Activated effector memory CD4-positive, alpha-beta T cell treated with anti-CD3 and anti-CD28 coated beads, Interleukin-2, amount 50 U/mL, for 16 hours (primary cell): Measurements from ENCODE around the gene ARL17B.
"Not testable (repeated sequence)": the region's sequence is repeated elsewhere in the genome, so short reads cannot be mapped to it uniquely, and the experiment has no call there.

Experiments used
- DNase-seq: peaks from one replicate; pipeline ENCODE4 v3.0.0-alpha.2; 2020

ARL17B gene

DNA sequence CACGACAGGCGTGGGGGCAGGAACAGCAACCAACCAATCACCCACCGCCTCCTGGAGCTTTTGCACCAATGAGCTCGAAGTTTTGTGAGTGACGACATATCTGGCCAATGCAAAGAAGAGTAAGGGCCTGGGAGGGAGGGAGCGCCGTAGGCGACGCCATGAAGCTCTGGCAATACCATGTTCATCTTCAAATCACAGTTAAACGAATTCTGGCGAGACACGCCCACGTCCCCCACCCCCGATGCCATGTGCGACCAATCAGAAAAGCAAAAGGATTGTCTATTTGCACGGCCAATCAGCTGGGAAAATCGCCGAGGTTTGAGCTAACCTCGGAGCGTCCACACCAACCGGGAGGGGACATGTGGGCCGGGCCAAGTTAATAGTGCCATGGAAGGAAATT lies at the start of gene ARL17B:
ARL17B (minus strand) TSS at position 12 of the 400 bp plus-strand sequence. CDS start 3,369 bp downstream, outside the sequence.
- DNase-seq, result peak; percentile 96

DNA sequence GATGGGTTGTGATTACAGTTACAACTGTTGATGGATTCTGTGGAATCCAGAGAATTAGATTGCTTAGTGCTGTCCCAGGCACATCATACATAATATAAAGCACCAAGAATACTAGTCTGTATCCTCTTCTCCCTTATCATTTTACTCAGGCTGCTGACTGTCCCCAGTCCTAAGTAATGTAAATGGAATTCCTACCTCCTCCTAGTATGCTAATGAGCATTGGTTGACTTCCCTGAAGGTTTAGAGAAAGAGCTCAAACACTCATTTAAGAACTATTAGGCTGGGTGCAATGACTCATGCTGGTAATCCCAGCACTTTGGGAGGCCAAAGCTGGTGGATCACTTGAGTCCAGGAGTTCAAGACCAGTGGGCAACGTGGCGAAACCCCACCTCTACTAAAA lies 48.3 kb upstream of the ARL17B start:
- DNase-seq, result not testable (repeated sequence)

DNA sequence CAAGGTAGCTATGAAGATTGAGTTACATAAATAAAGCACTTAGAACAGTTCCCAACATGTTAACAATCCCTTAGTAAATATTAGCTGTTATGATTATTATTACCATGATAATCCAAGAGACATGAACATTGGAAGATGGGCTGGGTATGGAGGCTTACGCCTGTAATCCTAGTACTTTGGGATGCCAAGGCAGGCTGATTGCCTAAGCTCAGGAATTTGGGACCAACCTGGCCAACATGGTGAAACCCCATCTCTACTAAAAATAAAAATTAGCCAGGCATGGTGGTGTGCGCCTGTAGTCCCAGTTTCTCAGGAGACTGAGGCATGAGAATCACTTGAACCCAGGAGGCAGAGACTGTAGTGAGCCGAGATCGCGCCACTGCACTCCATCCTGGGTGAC lies 45.6 kb upstream of the ARL17B start:
- not testable (repeated sequence) for DNase-seq

DNA sequence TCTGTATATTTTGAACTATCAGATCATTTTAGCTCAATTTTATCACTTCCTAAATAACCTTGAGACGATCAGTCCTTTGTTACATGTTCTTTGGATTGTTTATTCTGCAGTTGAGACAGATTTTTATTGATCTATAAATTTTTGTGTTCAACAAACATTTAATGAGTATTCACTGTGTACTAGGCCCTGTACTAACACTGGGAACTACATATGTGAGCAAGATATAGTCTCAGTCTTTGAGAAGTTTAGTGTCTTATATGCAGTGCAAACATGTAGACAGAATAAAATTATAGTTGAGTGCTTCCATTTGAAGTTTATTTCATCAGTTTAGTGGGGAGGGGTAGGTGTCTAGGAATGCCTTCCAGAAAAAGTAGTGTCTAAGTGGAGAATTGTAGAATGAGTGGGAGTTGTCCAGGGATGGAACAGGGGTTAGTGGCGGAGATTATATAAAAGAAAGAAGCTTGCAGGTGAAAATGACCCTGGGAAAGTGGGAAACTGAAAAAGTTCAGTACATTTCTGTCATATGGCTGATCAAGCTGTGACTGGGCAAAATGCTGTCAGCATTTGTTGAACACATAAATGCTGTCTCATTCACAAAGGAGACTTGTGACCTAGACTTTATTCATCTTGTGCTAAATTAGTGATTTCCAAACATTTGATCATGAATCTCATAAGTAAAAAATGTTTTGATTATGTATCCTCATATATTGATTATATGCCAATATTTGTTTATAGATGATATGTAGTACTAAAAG lies 39.6 kb upstream of the ARL17B start:
- not testable (repeated sequence) for DNase-seq

DNA sequence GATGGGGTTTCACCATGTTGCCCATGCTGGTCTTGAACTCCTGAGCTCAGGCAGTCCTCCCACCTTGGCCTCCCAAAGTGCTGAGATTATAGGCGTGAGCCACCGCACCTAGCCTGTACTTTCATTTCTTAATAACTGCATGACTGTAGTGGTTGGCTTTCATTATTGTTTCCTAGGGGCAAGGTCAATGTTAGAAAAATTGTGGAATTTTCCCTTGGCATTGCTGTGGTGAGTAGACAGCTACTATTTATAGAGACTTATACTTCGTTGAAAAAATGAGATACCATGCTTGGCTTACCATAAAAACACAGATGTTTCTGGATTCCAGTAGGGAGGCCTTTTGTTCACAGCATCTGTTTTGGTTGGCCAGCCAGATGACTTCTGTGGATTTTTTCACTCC lies 39.0 kb upstream of the ARL17B start:
- not testable (repeated sequence) for DNase-seq

DNA sequence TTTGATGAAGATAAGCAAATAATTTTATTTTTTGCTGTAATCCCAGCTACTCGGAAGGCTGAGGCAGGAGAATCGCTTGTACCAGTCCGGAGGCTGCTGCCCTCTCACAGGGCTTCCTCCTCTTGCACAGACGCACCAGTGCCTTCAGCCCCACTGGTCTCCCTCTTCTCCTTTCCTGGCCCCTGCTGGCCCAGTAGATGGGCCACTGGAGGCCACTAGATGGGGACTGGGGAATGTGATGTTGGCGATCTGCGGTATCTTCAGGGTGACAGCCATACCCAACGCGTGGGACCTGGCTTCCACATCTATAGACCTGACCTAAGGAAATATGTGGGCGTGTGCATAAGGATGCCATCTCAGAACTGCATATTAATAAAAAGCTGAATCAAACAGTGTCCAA lies 38.4 kb upstream of the ARL17B start:
- DNase-seq, result peak; percentile 28

DNA sequence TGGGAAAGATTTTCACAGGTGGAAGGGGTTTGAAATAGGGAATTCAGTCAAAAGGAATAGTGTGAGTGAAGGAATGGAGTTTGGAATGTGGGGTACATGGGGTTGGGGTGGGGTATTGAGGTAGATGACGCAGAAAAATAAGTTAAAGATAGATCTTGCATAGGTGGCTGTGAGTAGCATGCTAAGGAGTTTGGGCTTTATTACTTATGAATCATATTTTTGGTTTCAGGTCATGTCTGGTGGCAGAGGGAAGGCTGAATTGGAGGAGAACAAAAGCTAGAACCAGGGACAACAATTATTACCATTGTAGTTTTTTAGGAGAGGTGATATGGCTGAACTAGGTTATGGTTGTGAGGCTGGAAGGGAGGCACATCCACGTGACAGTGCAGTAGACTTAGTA lies 34.7 kb upstream of the ARL17B start:
- not testable (repeated sequence) for DNase-seq

DNA sequence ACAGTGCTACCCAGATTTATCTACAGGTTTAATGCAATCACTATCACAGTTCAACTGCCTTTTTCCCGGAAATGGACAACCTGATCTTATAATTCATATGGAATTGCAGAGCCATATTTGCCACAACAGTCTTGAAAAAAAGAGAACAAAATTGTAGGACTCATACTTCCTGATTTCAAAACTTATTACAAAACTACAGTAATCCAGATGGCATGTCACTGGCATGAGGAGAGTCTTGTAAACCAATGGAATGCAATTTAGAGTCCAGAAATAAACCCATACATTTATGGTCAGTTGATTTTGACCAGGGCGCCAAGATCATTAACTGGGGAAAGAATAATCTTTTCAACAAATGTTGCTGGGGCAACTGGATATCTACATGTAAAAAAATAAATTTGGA lies 32.1 kb upstream of the ARL17B start:
- not testable (repeated sequence) for DNase-seq

DNA sequence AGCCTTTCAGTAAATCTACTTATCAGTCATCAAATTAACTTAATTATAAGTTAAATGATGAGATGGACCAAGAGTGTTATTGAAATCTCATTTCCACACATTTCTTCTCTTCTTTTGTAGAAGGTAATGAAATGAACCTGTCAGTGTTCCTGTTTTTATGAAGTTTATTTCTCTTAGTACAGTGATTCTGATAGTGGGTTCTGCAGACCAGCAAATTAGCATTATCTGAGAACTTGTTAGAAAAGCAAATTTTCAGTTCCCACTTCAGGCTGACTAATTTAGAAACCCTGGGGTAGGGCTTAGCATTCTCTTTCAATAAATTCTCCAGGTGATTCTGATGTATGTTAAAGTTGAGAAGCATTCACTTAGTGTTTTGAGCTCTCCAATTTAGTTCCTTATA lies 23.9 kb upstream of the ARL17B start:
- DNase-seq, result not testable (repeated sequence)

DNA sequence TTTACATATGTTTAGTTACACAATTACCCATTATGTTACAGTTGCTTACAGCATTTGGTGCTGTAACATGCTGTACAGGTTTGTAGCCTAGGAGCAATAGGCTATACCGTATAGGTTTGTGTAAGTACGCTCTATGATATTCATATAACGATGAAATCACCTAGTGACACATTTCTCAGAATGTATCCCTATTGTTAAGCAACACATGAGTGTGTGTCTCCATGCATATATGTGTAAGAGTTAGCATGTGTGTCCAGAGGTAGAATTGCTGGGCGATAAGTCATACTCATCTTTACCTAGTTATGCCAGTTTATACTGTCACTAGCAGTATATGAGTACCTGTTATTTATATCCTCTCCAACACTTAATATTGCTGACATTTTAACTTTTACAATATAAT lies 21.6 kb upstream of the ARL17B start:
- not testable (repeated sequence) for DNase-seq

DNA sequence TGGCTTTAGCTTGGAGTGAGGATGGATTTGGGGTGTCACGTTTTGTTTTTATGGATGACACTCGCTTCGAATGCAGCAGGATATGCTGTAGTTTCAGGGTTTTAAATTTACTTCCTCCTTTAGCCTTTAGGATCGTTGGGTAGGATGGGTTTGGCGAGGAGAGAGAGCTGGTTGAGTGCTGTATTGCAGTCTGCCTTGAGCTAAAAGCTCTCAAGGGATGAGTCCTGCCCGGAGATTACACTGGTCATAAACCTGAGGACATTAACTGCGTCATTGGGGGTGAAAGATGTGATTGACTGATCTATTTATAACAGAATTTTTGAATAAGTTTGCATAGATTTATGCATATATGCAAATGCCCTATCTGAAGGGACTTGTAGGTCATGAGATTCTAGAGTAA lies 11.9 kb upstream of the ARL17B start:
- not testable (repeated sequence) for DNase-seq

DNA sequence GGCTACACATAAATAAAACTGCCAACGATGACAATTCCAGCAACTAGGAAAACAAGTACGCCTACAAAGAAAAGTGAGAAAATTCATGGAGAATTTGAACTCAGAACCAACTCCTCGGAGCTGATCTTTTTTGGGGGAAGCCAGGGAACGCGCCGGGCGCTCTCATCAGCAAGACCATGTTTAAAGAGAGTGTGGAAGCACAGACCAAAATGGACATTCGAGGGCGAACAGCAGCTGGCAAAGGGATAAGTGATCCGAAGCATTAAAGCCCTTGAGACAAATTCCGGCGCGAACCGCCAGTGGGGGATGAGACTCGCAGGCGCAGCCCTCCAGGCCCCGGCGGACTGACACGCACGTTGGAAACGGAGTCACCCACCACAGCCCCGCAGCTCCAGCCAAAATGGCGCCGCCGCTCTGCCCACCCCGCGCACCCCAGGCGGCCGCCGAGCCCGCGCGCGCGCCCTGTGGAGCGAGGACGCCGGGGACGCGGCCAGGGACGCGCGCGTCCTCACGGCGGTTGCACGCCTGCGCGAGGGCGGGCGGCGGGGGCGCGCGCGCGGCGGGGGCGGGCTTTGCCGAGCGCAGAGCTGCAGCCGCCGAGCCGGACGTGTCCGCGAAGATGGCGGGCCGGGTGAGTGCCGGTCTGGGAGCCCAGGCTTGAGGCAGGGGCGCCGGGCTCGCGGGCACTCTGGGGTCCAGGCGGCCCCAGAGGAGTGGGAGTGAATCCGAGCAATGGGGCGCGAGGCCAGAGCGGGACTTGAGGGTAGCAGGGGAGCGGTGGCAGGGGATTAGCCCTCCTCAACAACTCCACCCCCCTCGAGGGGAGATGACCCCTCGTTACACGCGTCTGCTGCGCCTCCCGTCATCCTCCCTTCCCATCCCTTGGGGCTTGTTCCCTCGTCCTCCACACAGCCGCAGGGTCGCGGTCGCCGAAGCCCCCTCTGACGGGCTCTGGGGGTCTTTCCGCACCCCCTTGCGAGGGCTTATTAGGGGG lies 11.0 kb upstream of the ARL17B start:
- DNase-seq, result not testable (repeated sequence)

DNA sequence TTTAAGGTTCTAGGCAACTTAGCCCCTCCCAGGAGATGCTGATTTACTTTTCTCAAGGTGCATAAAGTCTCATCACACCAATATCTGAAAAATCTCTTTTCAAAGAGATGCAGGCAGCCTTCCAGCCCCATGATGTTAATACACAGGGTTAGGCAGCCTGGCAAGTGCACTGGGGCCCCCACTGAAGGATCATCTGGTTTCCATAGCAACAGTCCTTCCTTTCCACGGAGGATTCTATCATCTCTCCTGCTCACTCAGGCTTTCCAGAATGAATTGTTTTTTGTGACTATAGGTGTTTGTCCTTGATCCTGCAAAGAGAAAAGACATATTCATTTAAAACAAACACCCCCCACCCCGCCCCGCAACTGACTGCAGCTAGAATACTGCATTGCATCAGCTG lies 6.0 kb upstream of the ARL17B start:
- not testable (repeated sequence) for DNase-seq

DNA sequence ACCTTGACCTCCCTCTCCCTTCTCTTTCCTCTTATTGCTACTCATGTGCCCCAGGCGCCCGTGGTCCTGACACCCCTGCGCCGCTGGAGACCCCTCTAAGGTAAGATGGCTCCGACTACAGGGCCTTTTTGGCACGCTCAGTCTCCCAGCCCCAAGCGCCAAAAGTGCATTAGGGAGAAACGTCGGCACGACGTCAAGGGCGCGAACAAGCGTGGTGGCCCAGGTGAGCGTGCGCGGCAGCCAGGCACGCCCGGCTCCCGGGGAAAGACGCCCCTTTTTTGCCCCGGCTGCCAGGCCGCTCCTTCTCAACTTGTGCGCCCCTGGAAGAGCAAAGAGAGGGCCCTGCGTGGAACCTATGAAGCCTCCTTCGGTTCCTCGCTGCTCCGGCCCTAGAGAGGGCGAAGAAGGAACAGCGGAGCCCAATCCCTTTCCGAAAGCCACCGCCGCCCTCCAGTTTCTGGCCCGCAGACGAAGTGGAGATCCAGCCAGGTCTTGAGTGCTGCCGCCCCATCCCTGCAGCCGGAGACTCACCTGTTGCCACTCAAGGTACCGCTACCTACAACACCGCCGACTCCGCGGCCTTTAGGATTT lies 326 bp downstream of the ARL17B start:
- not testable (repeated sequence) for DNase-seq

DNA sequence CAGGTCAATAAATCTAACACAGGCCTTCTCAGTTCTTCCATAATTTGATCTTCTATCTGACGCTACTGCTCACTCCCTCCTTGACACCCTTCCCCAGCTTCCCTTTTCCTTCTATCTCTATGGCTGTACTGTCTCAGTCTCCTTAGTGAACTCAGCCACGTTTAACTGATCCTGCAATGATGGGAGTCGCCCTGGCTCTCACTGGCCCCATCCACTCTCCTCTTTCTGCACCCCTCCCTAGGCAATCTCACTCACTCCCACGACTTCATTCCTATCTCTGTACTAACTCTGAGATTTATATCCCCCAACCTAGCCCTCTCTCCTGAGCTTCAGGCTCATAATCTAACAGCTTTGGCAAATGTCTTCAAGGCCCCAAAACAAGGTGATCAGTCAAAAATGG lies 7.7 kb downstream of the ARL17B start:
- not testable (repeated sequence) for DNase-seq

DNA sequence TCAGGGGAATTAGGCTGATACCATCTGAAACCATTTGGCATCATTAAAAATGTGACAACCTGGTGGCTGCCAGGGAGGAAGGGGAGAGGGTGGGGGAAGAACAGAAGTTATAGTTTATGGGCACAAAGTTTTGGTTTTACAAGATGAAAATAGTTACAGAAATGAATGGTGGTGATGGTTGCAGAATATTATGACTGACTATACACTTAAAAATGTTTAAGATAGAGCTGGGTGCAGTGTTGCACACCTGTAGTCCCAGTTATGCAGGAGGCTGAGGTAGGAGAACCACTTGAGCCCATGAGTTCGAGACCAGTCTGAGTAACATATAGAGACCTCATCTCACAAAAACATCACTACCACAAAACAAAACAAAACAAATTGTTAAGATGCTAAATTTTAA lies 12.5 kb downstream of the ARL17B start:
- DNase-seq, result not testable (repeated sequence)

DNA sequence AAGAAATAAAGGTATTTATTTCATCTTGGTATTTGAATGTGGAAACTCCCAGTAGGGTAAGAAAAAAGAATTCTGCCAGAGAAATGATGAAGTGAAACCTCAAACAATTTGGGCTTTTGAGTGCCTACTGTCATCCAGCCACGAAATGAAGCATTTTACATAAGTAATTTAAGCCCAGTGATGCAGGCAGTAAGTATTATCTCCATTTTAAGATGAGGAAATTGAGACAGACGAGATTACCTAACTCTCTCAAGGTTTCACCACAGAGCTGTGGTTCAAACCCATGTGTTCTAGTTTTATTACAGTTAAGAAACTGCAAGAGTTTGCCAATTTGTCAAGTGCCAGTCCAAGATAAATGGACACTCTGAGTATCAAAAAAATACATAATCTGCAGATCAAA lies 13.2 kb downstream of the ARL17B start:
- not testable (repeated sequence) for DNase-seq

DNA sequence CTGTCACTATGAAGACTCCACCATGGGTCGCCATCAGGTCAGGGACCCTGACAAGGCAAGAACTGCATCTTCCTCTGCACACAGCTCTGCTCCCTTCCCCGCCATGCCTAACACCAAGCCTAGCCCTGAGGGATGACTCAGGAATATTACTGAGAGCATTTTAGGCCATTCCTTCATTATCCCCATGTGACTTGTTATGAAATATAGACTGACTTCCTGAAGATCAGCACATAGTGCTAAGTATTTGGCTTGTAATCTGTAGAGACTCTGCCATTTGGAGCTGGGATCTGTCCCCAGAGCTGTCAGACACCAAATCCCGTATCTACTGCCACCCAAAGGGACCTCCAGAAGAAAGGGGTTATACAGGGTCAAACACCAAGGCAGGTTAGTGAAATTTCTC lies 19.4 kb downstream of the ARL17B start:
- not testable (repeated sequence) for DNase-seq

DNA sequence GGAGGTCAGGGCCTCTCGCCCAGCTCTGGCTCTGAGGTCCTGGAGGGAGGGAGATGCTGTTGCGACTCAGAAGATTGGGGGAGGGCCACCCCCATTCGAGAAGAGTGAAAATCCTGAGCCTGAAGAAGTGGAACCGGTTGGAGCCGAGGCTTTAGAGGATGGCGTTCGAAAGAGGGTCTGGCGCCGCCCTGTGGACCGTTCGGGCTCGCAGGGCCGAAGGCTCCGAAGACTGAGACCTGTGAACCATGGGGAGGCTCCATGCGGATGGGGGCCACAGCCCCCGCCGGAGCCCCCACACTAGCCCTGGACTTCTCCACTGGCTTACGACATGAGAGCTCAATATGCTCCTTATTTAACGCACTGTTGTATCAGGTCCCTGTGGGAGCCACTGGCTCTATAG lies 20.3 kb downstream of the ARL17B start:
- not testable (repeated sequence) for DNase-seq

DNA sequence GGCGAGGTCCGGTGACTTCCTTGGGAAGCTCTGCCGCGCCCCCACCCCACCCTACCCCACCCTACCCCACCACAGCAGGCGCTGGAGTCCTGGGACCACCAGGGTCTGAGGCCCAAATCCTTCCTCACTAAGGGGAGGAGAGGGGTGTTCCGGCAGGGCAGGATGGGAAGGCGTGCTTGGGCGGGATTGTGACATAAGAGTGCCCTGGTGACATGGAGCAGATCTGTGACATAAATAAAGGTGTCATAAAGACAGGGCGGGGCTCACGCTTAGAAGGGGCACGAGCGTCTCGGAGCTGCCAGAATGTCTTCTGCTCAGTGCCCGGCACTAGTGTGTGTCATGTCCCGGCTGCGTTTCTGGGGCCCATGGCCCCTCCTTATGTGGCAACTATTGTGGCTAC lies 66.7 kb downstream of the ARL17B start, which contains the start of gene LRRC37A:
LRRC37A (plus strand) TSS at position 301 of the 400 bp plus-strand sequence; CDS start at position 304, 3 bp downstream.
- DNase-seq, result not testable (repeated sequence)

DNA sequence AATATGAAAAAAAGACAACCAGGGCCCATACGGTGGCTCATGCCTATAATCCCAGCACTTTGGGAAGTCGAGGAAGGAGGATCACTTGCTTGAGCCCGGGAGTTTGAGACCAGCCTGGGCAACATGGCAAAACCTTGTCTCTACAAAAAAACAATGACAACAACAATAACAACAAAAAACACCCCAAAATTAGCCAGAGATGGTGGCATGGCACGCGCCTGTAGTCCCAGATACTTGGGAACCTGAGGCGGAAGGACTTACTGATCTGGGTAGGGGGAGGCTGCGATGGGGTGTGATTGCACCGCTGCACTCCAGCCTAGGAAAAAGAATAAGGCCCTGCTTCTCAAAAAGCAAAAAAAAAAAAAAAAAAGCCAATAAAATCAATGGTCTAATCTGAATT lies 69.9 kb downstream of the ARL17B start:
- not testable (repeated sequence) for DNase-seq

DNA sequence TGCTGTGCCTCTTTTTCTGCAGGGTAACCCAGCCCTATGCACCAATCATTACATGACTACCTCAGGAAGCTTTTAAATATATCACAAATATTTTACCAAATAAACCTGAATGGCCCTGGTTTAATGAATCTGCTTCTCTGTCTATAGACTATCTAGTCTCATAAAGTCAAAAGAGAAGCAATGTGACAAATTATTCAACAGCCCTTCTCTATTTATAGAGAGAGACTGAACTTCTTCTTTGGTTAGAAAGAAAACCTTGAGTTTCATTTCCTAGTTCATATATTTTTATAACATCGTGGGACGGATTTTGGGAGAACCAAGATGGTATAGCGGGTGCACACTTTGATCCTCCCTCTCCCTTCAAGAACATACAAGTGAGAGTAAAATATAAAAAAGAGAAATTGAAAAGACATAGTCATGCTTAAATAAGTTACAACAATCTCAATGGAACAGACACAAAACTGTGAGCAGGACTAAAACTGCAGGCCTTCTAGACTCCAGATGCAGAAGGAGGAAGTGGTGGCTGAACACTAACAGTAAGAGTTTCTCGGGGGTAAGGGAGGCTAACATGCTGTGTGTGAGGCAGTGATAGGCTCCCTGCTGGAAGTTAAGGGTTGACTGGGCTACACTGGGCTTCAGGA lies 70.5 kb downstream of the ARL17B start:
- not testable (repeated sequence) for DNase-seq
